ENCODE results near the gene MACROD2.

Gene MACROD2

GRCh38 chr20:15756754-15757115 is 1761.4 kb downstream of the MACROD2 start:
- no peak overlapping the region for H2AFZ ChIP-seq
- no peak overlapping the region for H3K27ac ChIP-seq
- no peak for TF ChIP-seq CTCF (IDR thresholded peaks at IDR 0.05)
- no peaks in the 10 kb centered on the region for H3K79me2 ChIP-seq
- no peaks in the 10 kb centered on the region for H3K36me3 ChIP-seq (ENCODE audit: control insufficient read depth, insufficient read depth, low read length)
- no peak overlapping the region for H3K4me3 ChIP-seq (ENCODE audit: low read depth, low read length)
- H3K4me1 ChIP-seq, result no peaks in the 10 kb centered on the region
- no peaks in the 10 kb centered on the region for H3K27me3 ChIP-seq (ENCODE audit: control insufficient read depth, insufficient read depth, low read length)
- no peak overlapping the region for H3K9ac ChIP-seq
- no peak overlapping the region for H3K4me2 ChIP-seq (ENCODE audit: low read length)
- H3K9me3 ChIP-seq (ENCODE audit: control insufficient read depth, low read length), result no peaks in the 10 kb centered on the region

- Histone ChIP-seq H3K4me1 (no peaks in the 10 kb centered on the region), H3K36me3 (ENCODE audit: control insufficient read depth, insufficient read depth, low read length) (no peaks in the 10 kb centered on the region), H3K79me2 (no peaks in the 10 kb centered on the region), H2AFZ (no peak overlapping the region), H3K4me2 (ENCODE audit: low read length) (no peak overlapping the region), H3K27me3 (ENCODE audit: control insufficient read depth, insufficient read depth, low read length) (no peaks in the 10 kb centered on the region), H3K27ac (no peak overlapping the region), H3K9ac (no peak overlapping the region), H3K4me3 (ENCODE audit: low read depth, low read length) (no peak overlapping the region), H3K9me3 (ENCODE audit: control insufficient read depth, low read length) (no peaks in the 10 kb centered on the region)
- TF ChIP-seq CTCF (IDR thresholded peaks at IDR 0.05), result no peak
These were observed 1764.3 kb downstream of the MACROD2 start for GRCh38 chr20:15759594-15759993.

GRCh38 chr20:15760001-15760621 is 1764.8 kb downstream of the MACROD2 start:
- H3K27ac ChIP-seq, result no peak overlapping the region
- no peaks in the 10 kb centered on the region for H3K4me1 ChIP-seq
- no peaks in the 10 kb centered on the region for H3K79me2 ChIP-seq
- no peak overlapping the region for H3K9ac ChIP-seq
- H3K36me3 ChIP-seq (ENCODE audit: control insufficient read depth, insufficient read depth, low read length), result no peaks in the 10 kb centered on the region
- no peak overlapping the region for H3K4me2 ChIP-seq (ENCODE audit: low read length)
- no peaks in the 10 kb centered on the region for H3K27me3 ChIP-seq (ENCODE audit: control insufficient read depth, insufficient read depth, low read length)
- H3K4me3 ChIP-seq (ENCODE audit: low read depth, low read length), result no peak overlapping the region
- H3K9me3 ChIP-seq (ENCODE audit: control insufficient read depth, low read length), result no peaks in the 10 kb centered on the region
- no peak overlapping the region for H2AFZ ChIP-seq
- TF ChIP-seq CTCF (IDR thresholded peaks at IDR 0.05), result no peak

GRCh38 chr20:15763366-15763765 is 1768.0 kb downstream of the MACROD2 start:
- H3K9me3 ChIP-seq (ENCODE audit: control insufficient read depth, low read length), result no peaks in the 10 kb centered on the region
- H3K27ac ChIP-seq, result no peak overlapping the region
- TF ChIP-seq CTCF (IDR thresholded peaks at IDR 0.05), result no peak
- no peaks in the 10 kb centered on the region for H3K79me2 ChIP-seq
- H3K27me3 ChIP-seq (ENCODE audit: control insufficient read depth, insufficient read depth, low read length), result no peaks in the 10 kb centered on the region
- H3K4me2 ChIP-seq (ENCODE audit: low read length), result no peak overlapping the region
- H3K9ac ChIP-seq, result no peak overlapping the region
- no peak overlapping the region for H3K4me3 ChIP-seq (ENCODE audit: low read depth, low read length)
- H3K4me1 ChIP-seq, result no peaks in the 10 kb centered on the region
- H3K36me3 ChIP-seq (ENCODE audit: control insufficient read depth, insufficient read depth, low read length), result no peaks in the 10 kb centered on the region
- H2AFZ ChIP-seq, result no peak overlapping the region

- Histone ChIP-seq H3K9ac (no peak overlapping the region), H2AFZ (no peak overlapping the region), H3K79me2 (no peaks in the 10 kb centered on the region), H3K9me3 (ENCODE audit: control insufficient read depth, low read length) (no peaks in the 10 kb centered on the region), H3K27me3 (ENCODE audit: control insufficient read depth, insufficient read depth, low read length) (no peaks in the 10 kb centered on the region), H3K4me2 (ENCODE audit: low read length) (no peak overlapping the region), H3K4me3 (ENCODE audit: low read depth, low read length) (no peak overlapping the region), H3K36me3 (ENCODE audit: control insufficient read depth, insufficient read depth, low read length) (no peaks in the 10 kb centered on the region), H3K27ac (no peak overlapping the region), H3K4me1 (no peaks in the 10 kb centered on the region)
- no peak for TF ChIP-seq CTCF (IDR thresholded peaks at IDR 0.05)
These were observed 1772.3 kb downstream of the MACROD2 start for GRCh38 chr20:15767586-15767985.

All from parathyroid adenoma (tissue), 2 donors.